Inflammatory macrophage treated with lipopolysaccharide for 1 hour (primary cell): Measurements from ENCODE around the gene NR2F1.

Experiments used
- DNase-seq, 2 donors: peaks; one replicate each; pipeline ENCODE4 v3.0.0-alpha.2; 2020 to 2022

NR2F1 gene

DNA sequence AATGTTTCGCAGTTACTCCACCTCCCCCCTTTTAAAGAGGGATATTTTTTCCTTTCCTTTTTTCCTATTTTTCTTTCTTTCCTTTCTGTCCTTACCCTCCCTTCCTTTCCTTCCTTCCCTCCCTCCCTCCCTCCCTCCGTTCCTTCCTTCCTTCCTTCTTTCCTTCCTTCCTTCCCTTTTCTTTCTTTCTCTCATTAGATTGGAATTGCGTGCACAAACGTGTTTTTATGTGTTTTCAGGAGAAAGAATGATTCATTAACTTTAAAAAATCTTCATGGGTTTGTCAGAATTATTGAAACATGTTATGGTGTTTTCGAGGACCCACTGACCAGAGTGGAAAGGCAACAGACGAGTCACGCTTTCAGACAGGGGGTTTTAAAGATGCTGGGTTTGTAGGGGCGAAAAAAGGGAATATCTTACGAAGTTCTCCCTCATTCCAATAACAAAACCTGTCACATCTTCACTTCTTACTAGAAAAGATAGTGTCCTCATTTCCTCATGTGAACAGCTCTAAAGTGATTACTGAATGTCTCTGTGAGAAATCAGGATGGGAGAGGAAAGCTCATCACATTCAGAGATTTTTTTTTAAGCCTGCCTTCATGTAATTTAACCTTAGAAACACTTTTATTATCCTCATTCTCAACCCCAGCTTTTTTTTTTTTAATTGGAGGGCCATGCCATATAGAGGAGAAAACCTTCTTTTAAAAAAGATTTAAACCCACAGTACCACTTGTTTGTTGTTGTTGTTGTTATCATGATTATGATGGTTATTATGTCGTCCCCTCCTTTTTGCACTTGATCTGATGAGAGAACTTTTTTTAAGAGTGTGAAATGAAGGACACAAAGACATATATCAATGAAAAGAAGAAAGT lies 21.9 kb downstream of the NR2F1 start:
- DNase-seq: no peak

DNA sequence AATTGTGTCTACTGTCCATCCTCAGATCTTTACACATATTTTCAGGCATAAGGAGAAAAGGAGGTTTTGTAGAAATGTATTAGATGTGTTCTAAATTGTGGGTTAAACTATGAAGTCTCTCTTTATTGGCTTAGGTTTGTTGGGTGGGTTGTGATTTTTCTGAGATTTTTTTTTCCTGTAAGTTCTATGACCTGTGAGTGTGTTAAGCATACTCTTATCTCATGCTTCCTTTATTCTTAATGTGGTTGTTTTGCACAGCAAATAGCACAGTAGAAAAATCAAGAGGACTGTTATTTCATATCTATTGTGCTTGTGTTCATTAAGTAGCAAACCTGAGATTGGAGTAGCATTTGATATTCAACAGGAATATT lies 23.3 kb downstream of the NR2F1 start:
- DNase-seq: no peak

DNA sequence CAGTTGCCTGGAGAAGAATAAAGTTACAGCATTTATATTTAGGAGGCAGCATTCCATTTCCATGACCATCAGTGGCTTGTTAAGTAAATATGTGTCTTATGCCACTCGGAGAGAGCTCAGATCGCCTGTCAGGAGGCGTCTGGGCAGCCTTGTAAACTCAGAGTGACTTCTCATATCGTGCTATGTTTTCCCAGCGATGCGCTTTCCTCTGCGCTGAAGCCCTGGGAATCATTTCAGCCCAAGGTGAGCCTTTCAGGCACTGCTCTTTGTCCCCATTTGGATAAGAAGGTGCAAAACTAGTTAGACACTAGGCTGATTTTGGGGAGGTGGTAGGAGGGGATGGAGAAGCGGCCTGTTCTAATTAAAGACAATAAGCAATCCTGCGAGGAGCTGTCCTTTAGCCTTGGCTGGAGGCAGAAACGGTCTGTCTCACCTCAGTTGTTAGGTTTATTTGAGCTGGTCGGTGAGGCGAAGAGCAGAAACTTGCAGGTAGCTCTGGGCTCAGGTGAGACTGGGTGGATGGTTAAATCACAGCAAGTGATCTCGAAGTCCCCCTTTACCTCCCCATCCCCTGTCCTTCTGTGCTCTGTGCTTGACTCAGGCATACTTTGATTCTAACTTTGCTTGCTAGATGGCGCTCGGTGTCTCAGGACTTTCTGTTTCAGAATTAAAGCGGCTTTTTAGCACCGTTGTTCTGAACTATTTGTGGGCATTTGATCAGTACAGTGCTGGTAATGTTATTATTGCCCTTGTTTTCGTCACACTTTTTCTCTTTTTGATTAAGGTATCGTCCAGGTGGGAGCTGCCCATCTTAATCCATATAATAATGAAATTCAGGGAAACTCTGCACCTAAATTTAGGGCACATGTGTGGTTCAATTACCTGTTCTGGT lies 24.6 kb downstream of the NR2F1 start:
- DNase-seq: peak in 1 of 2 donors; percentile 50

DNA sequence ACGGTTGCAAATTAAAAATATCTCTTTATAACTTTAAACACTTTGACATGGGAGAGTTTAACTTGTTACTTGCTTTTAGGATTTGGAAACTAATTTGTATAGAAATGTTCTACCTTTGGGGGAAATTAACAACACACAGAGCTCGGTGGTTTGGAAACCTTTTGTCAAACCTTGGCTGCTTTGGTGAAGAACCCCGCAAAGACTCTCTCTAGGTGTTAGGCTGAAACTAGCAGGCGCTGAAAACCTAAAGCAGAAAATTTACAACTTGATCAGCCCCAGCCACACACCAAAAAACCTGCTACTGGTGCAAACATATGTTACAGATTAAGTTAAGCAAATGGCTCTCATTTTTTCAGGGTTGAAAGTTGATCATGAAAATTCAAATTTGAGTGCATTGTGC lies 25.8 kb downstream of the NR2F1 start:
- no peak for DNase-seq

DNA sequence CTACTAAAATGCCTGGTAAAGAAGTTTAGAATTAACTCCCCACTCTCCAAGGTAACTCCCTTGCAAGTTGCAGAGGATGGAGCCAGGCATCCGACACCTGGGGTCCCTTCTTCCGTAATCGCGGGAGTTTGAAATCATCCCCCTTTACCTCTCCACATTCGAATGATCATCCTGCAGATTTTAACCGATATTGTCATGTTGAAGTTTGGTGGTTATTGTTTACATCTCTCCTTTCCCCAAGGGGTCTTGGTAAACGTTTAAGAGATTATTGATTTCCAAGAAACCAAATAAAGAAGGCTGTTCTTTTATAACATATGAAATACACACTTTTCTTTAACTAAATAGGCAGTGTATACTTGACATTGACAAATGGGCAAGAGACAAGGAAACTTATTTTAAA lies 26.7 kb downstream of the NR2F1 start:
- no peak for DNase-seq

DNA sequence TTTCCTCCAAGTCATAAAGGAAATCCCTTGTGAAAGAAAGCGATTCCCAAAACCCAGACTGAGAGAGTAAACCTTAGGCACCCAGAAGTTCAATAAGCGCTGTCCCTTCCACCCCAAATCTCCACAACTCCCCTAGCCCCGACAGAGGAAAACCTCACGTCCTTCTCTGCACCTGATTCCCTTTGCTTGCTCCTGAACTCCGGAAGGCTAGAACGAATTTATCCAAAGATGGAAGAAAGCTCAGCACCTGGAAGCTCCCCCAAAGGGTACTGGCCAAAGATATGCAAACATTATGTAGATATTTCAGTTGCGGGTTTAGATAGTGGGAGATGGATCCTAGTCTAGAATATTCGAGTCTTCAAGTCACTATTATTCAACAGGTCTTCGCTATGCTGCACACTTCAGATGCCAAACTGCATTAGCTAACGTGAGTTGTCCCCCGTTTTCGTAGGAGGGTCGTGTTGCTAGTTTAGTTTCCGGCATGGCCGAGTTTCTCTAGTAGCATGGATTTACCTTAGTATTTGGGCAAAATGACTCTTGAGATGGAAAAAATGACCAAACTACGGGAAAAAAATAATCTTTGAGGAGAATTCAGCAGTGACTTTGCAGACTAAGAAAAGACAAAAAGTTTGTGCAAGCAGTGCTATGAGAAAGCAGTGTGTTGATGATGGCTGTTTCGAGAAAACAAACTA lies 27.7 kb downstream of the NR2F1 start:
- DNase-seq: no peak

DNA sequence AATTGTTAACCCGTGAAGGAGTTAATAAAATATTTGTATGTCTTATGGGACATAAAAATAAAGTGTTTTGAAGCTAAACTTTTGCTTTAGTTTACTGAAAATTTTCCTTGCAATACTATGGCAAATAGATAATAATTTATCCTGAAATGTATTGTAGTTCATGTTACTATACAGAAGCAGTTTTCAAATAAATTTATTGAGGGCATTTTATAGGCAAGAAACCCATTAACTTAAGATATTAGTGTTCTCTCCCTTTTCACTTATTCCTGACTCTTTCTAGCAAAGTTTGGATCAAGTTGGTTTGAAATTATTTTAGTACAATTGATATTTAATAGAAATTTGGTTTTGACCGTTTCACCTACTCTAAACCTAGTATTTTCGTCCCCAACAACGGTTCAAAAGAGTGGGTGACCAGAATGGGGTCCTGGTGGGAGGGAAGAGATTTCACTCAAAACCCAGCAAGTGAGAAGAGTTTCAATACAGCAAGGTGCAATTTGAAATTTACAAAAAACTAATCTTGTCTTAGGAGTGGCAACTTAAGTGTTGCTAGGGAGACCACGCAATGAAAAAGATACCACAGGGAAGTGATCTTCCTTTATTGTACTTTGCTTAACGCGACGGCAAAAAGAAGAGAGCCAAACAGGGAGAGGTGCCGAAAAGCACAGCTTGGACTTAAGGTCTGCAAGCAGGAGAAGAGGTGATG lies 28.4 kb downstream of the NR2F1 start:
- no peak for DNase-seq

DNA sequence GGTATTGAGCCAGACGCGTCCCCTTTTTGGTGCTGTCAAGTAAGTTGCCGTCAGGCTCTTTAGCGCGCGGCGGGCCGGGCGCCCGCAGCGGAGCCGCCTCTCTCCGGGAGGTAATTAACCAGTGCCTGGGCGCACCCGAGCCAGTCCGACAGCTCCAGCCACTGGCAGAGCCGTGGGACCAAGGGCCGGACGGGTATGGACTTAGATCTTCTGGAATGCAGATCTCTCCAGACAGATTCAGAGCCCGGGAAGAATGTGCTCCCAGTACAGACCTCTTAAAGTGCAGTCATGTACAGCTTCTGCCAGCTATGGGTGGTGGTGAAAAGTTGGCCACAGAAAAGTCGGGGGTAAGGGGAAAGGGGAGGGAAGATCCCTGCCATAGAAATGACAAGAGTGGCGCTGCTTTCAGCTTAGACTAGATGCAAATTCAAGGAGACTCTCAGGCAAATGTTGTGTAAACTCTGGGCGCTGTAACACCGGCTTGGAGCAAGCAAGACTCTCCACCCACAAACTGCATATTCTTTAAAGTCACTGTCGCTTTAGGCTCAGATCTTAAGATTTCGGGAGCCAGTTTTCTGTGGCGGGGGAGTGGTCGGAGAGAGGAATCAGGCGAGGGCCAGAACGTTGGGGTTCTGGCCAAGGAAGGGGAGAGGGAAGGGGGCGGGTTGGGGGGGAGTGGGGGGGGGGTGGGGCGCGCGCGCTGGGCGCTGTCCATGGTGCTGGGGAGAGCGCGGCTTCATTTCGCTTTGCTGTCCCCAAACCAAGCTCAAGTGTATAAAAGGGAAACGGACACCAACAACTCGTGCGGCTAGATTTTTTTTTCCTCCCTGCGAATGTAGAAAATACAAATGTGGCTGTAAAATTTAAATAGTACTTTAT lies 29.2 kb downstream of the NR2F1 start:
- DNase-seq: no peak

DNA sequence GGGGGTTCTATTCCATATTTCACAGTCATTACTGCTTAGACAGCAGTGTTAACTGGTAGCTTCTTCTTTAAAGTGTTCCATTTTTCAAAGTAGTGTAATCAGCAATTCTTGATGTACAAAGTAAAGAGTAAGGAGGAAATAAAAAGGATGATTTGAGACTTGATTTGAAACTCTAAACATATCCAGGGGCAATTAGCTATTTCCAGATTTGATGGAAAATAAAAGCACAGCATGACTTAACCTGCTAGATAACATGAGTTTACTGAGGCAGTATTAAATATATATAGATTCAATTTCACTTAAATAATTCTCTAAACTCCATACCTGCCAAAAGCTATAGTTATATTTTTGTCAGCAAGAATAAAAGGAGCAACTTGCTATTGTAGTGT lies 29.8 kb downstream of the NR2F1 start:
- no peak for DNase-seq

DNA sequence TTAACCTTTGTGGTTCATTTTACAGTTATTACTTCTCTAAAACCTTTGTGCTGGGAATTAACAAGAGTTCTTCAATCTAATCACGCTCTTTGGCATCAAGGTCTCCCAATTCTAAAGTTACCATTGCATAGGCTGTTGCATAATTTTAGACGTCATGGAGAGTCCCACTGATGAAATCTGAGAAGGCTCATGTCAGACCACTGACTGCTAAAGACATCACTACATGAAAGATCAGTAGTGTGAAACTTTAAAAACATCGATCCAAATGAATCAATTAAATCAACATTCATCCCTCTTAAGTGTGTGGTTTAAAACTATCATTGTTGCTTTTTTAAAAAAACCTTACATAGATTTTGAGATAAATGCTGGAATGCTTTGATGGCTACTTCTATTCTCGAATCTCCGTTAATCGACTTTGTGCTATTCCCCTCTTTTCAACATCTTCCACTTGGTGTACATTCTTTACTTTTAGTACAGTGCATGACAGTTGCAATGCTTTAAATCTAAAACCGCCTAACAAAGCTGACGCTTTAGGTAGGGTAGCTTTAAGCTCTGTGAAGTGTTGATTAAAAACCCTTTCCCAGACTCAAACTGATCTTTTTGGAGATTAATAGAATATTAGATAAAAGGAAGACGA lies 33.6 kb downstream of the NR2F1 start:
- no peak for DNase-seq

DNA sequence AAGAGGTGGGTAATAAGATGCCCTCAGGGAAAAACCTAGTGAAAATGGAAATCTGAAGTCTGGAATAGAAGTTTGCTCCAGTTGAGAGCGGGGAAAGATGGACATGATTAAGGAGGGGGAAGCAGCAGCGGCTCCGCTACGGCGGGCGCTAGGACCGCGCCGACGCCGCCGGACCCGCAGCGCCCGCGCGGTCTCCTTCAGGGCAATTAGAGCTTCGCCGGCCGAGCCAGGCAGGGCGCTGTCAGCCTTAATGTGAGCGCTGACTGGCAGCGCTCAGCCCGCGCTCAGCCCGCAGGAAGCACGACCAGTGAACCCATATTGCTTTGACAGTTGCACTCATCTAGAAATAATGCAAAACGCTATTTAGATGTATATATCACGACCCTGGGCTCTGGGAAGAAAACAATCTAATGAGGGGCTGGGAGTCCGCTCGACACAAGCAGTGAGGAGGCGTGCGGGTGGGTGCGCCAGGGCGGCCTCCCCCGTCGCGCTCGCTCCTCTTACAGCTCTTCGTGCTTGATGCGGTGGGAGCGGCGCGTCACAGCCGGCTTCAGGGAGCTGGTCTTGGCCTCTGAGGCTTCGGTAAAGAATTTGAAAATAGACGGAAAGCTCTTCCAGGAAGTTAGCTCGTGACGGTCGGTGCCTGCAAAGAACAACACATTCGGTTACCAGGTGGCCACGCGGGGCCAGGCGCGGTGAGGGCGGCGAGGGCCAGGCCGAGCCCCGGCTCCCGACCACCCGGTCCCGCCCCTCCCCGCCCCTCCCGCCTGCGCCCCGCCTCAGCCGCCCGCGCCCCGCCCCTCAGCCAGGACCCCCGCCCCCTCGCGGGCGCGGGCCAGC lies 37.7 kb downstream of the NR2F1 start:
- peak; percentile 49 to 63 for DNase-seq

DNA sequence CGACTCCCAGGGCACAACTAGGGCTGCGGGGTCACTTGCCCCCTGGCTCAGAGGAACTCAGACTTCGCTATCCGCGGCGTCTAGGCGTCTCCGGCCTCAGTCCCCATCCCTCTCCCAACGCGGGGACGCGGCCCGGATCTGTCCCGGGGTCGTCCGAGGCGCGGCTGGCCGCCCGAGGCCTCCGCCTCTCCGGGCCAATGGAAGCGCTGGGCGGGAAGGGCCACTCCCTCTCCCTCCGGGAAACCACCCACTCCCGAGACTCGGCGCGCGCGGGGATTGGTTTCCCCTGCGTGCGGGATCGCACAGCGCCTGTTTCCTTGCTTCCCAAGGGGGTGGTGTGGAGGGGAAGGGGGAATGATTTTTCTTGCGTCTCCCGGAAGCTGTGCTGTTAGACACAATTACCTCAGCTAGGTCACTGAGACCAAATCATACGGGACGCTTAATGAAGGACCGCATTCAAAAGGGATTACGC lies 38.3 kb downstream of the NR2F1 start:
- no peak for DNase-seq

DNA sequence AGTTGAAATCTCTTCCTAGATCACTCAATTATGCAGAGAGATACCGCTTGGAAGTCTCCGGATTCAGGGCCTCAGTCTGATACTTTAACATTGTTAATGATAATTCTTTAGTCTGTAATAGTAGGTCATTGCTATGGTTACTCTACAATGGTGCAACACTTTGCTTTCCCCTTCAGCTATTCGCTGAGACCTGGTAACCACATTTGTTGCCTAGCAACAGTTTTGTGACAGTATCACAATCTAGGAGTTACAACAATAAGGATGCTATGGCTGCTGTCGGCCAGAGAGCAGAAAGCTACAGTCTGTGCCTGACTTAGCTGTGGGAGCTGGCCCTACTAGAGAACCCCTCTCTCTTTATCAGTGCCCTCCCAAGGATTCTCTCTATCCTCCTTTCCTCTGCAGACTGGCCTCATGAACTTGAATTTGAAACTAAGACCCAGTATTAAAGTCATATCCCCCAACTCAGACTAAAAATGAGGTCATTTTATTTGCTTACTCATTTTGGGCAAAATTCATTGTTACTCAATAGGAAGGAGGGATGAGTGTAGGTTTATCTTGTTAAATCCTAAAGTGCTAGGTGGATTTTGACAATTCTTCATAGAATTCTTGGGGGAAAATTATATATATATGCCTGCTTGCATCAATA lies 39.3 kb downstream of the NR2F1 start:
- DNase-seq: no peak

DNA sequence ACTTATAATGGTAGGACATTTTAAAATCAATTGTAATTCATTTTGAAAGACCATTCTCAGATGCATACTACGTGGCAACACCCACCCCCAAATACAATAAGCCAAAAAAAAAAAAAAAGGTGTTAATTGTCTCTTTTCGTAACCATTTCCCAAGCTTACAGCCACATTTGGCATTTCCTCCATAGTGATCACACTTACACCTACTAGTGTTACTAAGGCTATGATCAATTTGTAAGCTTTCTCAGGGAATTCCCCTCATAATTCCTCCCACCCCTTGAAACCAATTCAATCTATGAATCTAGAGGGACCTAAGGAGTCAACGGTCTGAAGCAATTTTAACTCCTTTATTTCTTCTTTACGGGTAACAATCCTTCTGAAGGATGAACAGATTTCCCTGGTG lies 40.1 kb downstream of the NR2F1 start:
- DNase-seq: no peak

DNA sequence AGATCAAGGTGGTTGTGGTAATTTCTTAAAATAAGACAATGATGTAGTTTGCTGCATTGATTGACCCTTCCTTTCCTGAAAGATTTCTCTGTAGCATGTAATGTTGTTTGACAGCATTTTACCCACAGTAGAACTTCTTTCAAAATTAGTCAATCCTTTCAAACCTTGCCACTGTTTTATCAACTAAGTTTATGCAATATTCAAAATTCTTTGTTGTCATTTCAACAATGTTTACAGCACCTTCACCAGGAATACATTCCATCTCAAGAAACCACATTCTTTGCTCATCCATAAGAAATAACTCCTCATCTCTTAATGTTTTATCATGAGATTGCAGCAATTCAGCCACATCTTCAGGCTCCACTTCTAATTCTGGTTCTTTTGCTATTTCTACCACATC lies 43.8 kb downstream of the NR2F1 start:
- no peak for DNase-seq

DNA sequence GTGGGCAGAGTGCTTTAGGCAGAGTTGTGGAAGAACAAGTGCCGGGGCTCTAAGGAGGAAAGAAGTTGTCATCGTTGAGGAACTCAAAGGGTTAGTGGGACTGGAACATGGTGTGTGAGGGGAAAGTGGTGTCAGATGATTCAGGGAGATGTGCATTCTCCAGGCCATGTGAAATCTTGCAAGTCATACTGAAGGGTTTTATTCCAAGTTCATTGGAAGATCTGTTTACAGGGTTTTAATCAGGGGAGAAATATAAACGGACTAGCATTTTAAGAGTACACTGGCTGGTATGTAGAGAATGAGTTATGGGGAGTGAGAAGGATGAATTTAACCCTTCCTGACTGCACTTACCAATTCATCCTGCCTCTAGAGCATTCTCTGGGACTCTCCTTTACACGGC lies 49.3 kb downstream of the NR2F1 start:
- no peak for DNase-seq

DNA sequence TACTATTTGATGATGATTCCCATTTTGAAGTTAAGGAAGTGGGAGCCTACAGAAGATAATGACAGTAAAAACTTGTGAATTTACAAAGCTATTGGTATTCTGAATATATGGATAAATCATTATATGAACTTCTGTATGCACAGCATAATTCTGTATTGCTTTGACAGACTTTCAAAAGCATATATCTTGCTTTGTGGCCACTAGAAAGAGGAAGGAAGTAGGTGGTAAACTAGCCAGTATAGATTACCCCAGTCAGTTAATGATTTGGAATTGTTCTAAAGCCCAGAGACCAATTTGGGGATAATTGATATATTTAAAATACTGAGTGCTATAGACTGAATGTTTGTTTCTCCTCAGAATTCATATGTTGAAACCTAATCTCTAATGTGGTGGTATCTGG lies 53.0 kb downstream of the NR2F1 start:
- no peak for DNase-seq

DNA sequence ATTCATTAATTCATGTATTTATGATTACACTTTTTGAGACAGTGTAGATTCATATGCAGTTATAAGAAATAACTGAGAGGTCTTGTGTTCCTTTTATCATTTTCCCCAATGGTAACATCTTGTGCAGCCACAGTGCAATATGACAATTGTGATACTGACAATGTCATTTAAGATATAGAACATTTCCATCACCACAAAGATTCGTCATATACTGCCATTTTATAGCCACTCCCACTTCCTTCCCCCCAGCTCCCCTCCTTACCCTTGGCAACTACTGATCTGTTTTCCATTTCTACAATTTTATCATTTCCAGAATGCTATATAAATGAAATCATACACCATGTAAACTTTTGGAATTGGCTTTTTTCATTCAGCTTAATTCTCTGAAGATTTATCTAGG lies 53.8 kb downstream of the NR2F1 start:
- DNase-seq: no peak

DNA sequence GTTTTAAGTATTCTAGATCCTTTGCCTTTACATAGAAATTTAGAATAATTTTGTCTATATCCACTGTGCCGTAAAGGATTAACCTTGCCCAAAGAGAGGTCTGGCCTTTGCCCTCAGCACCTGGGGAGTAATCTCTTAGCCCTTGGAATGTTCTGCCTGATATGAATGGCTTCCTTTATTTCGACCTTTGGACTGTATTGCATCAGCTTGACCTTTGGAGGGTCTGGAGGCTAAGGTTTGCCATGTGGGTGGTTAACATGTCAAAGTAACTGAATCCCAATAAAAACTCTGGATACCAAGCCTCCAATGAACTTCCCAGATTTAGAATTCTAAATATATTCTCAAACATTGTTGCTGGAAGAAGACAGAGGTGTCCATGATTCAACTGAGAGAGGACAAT lies 54.7 kb downstream of the NR2F1 start:
- no peak for DNase-seq

DNA sequence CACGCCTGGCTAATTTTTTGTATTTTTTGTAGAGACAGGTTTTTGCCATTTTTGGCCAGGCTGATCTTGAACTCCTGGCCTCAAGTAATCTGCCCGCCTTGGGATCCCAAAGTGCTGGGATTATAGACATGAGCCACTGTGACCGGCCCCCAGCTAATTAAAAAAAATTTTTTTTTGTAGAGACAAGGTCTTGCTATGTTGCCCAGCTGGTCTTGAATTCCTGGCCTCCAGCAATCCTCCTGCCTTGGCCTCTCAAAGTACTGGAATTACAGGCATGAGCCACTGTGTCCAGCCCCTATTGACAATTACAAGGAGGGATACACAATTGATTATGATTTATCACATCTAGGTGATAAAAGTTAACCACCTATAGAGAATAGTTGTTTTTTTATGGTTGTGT lies 59.5 kb downstream of the NR2F1 start:
- no peak for DNase-seq
